GM18951 (cell line): ENCODE data around the gene RFTN1.
A peak's percentile ranks its signal among the peaks of the same experiment; 100 is the strongest.

ENCODE experiments used
- POLR2A ChIP-seq: IDR thresholded peaks from 4 replicates; pipeline ENCODE4 v1.6.1; 2011; ENCODE audit warnings: mild to moderate bottlenecking; ENCODE audit not compliant: insufficient read length, insufficient read depth; ENCODE audit errors: extremely low read depth
- in situ Hi-C: fragments of 300-500 bp; cut with MboI; formaldehyde crosslinking; loops from one replicate; pipeline ENCODE4 v1.12.0; 2022; ENCODE audit warnings: low sequenced_read_pairs, mixed read lengths, inconsistent platforms; ENCODE audit not compliant: unreplicated experiment

RFTN1 gene

GRCh38 chr3:16286161-16286560, 227.3 kb downstream of the RFTN1 start:
- in situ Hi-C loops, result loop anchor here (5.0 to 25.0 kb wide), 3 partner anchors 266 to 1101 kb away; no protein-coding TSS in a partner anchor
- peak; percentile 18 for TF ChIP-seq POLR2A

- in situ Hi-C loops, result loop anchor here (5.0 to 25.0 kb wide), 3 partner anchors 268 to 1103 kb away; no protein-coding TSS in a partner anchor
- TF ChIP-seq POLR2A, result no peak
These were observed 228.9 kb downstream of the RFTN1 start for GRCh38 chr3:16284633-16285032.

DNA sequence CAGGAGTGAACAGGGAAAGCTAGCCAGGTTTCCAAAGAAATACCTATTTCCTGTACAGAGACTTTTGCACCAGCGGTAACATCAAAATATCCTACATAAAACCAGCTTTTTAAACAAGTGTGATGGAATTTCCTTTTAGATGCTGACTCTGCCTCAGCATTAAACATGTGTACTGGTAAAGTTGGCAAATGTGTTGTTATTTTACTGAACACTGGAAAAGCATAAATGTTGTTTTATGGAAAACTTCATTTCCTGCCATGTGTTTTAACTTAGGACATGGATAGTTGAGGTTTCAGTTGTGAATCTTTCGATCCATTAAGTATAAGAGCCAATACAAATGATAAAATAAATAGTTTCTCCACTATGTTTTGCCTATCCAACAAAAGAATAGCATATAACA, 232.8 kb downstream of the RFTN1 start:
- in situ Hi-C loops, result loop anchor here (25.0 kb wide), 2 partner anchors 957 to 1107 kb away; no protein-coding TSS in a partner anchor
- no peak for TF ChIP-seq POLR2A

- TF ChIP-seq POLR2A, result no peak
- in situ Hi-C loops, result loop anchor here (25.0 kb wide), 2 partner anchors 958 to 1108 kb away; no protein-coding TSS in a partner anchor
These were observed 234.3 kb downstream of the RFTN1 start for GRCh38 chr3:16279010-16279801.

DNA sequence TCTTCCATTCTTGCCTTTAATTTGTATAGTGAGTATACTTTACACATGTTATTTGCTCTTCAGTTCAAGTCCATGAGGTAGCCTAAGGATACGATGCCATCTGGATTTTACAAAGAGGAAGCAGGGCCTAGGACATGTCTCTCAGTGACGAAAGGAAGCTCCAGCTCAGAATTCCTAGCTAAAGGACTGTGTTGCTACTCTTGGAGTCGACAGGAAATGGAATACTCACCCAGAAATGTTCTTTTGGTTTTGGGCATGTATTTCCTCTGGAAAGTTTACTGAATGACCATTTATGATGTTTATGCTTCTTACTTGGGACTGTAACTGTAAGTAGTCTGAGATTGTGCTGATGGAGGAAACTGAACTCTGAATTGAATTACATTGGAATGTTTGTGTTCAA, 236.0 kb downstream of the RFTN1 start:
- in situ Hi-C loops, result loop anchor here (25.0 kb wide), 2 partner anchors 960 to 1110 kb away; no protein-coding TSS in a partner anchor
- no peak for TF ChIP-seq POLR2A

DNA sequence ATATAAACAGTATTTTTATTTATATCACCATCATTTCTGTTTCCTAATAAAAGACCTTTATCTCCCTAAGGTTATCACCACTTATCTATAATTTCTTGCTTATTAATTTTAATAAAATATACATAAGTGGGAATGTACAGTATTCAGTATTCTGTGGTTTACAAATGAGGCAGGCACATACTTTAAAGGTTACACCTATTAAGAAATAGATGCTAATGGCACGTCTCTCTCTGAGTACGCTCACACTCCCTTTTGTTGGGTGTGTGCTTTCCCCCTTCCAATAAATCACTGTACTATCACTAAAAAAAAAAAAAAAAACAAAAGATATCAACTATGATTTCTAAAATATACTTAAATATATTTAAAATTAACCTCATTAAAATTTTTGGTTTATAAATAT, 239.6 kb downstream of the RFTN1 start:
- in situ Hi-C loops, result no loop called here
- no peak for TF ChIP-seq POLR2A

GRCh38 chr3:16272588-16272987, 240.9 kb downstream of the RFTN1 start:
- in situ Hi-C loops, result no loop called here
- TF ChIP-seq POLR2A, result no peak

DNA sequence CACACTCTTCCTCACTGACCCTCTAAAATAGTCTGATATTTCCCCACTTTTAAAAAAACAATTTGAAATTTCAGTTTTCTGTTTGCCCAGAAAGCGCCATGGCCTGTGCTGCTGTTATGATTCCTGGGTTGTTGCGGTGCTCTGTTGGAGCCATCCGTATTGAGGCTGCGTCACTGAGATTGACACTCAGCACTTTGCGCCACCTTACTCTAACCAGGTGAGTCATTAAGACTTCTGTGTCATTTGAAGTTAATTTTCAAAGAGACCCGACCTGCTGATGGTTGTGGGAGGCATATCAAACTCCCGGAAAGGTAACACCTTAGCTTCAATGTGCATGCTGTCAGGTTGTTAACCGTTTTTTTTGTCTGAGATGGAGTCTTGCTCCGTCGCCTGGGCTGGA, 242.6 kb downstream of the RFTN1 start:
- no peak for TF ChIP-seq POLR2A
- in situ Hi-C loops, result no loop called here

DNA sequence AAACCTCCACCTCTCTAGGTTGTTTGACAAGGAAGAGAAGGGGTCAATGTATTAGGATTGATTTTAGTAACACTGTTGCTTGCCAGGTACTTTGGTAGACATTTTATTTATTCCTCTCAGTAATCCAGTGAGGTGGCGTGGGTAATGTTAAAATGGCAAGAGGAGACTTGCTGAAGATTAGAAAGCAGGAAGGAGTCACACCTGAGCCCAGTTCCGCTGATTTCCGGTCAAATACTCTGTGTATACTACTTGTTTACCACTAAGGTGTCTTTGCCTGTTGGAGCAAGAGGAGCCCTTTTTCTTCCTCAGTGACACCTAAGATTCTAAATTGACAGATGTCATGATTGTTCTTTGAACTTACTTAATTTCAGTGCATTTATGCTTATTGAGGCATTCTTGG, 246.8 kb downstream of the RFTN1 start:
- in situ Hi-C loops, result no loop called here

More for the DNA sequence above, 246.8 kb downstream of the RFTN1 start:
- no peak for TF ChIP-seq POLR2A
